HEK293 (cell line): ENCODE measurements around the gene COPZ1.

Source experiments
- HOXC10 ChIP-seq: sonication (generic); formaldehyde crosslinking; IDR thresholded peaks from 2 replicates; pipeline ENCODE4 v1.8.1; 2023; ENCODE audit warnings: mild to moderate bottlenecking, missing genetic modification reagents
- TCF7L2 ChIP-seq: IDR thresholded peaks from 2 replicates; pipeline ENCODE4 v1.6.1; 2011; ENCODE audit warnings: low read depth, mild to moderate bottlenecking, inconsistent platforms, low read length, moderate library complexity, borderline replicate concordance
- WT1 ChIP-seq: fragments of 450-650 bp; formaldehyde crosslinking; IDR thresholded peaks from 2 replicates; pipeline ENCODE4 v1.5.1; 2016; ENCODE audit warnings: missing biosample characterization, missing genetic modification characterization
- ZBTB17 ChIP-seq: fragments of 450-650 bp; formaldehyde crosslinking; IDR thresholded peaks from 2 replicates; pipeline ENCODE4 v1.5.1; 2016; ENCODE audit warnings: missing biosample characterization, missing genetic modification characterization
- ZBTB21 ChIP-seq: fragments of 450-650 bp; formaldehyde crosslinking; IDR thresholded peaks from 2 replicates; pipeline ENCODE4 v1.5.1; 2017; ENCODE audit warnings: missing biosample characterization, missing genetic modification characterization
- ZFHX2 ChIP-seq: fragments of 450-650 bp; formaldehyde crosslinking; conservative IDR thresholded peaks from 2 replicates; pipeline ENCODE4 v1.5.1; 2016; ENCODE audit warnings: missing biosample characterization, missing genetic modification characterization
- ZNF146 ChIP-seq: fragments of 450-650 bp; formaldehyde crosslinking; IDR thresholded peaks from 2 replicates; pipeline ENCODE4 v1.5.1; 2016; ENCODE audit warnings: missing biosample characterization, missing genetic modification characterization
- ZNF157 ChIP-seq: fragments of 450-650 bp; formaldehyde crosslinking; IDR thresholded peaks from 2 replicates; pipeline ENCODE4 v1.5.1; 2016; ENCODE audit warnings: missing biosample characterization, missing genetic modification characterization
- ZNF175 ChIP-seq: fragments of 450-650 bp; formaldehyde crosslinking; IDR thresholded peaks from 2 replicates; pipeline ENCODE4 v1.5.1; 2016; ENCODE audit warnings: missing biosample characterization, missing genetic modification characterization
- ZNF211 ChIP-seq: fragments of 450-650 bp; formaldehyde crosslinking; IDR thresholded peaks from 2 replicates; pipeline ENCODE4 v1.5.1; 2016; ENCODE audit warnings: low read depth, missing biosample characterization, missing genetic modification characterization
- ZNF221 ChIP-seq: fragments of 450-650 bp; formaldehyde crosslinking; IDR thresholded peaks from 2 replicates; pipeline ENCODE4 v1.5.1; 2017; ENCODE audit warnings: missing biosample characterization, missing genetic modification characterization, borderline replicate concordance
- ZNF292 ChIP-seq: fragments of 450-650 bp; formaldehyde crosslinking; IDR thresholded peaks from 2 replicates; pipeline ENCODE4 v1.5.1; 2016; ENCODE audit warnings: low read depth, missing biosample characterization, missing genetic modification characterization, borderline replicate concordance
- ZNF350 ChIP-seq: fragments of 450-650 bp; formaldehyde crosslinking; IDR thresholded peaks from 2 replicates; pipeline ENCODE4 v1.5.0; 2017; ENCODE audit warnings: missing biosample characterization, mild to moderate bottlenecking, missing genetic modification characterization
- ZNF404 ChIP-seq: fragments of 450-650 bp; formaldehyde crosslinking; IDR thresholded peaks from 2 replicates; pipeline ENCODE4 v1.5.1; 2017; ENCODE audit warnings: missing biosample characterization, missing genetic modification characterization
- ZNF423 ChIP-seq: fragments of 450-650 bp; formaldehyde crosslinking; IDR thresholded peaks from 2 replicates; pipeline ENCODE4 v1.5.1; 2016; ENCODE audit warnings: missing biosample characterization, missing genetic modification characterization
- ZNF48 ChIP-seq: fragments of 450-650 bp; formaldehyde crosslinking; IDR thresholded peaks from 2 replicates; pipeline ENCODE4 v1.5.1; 2016; ENCODE audit warnings: missing biosample characterization, missing genetic modification characterization
- ZNF530 ChIP-seq: fragments of 450-650 bp; formaldehyde crosslinking; IDR thresholded peaks from 2 replicates; pipeline ENCODE4 v1.5.1; 2016; ENCODE audit warnings: low read depth, missing biosample characterization, missing genetic modification characterization
- ZNF544 ChIP-seq: fragments of 450-650 bp; formaldehyde crosslinking; IDR thresholded peaks from 2 replicates; pipeline ENCODE4 v1.5.0; 2017; ENCODE audit warnings: missing biosample characterization, missing genetic modification characterization
- ZNF560 ChIP-seq: fragments of 450-650 bp; formaldehyde crosslinking; IDR thresholded peaks from 2 replicates; pipeline ENCODE4 v1.5.1; 2017; ENCODE audit warnings: missing biosample characterization, missing genetic modification characterization, borderline replicate concordance
- ZNF561 ChIP-seq: fragments of 450-650 bp; IDR thresholded peaks from 2 replicates; pipeline ENCODE4 v1.5.1; 2018; ENCODE audit warnings: missing biosample characterization, missing genetic modification characterization, borderline replicate concordance
- ZNF660 ChIP-seq: fragments of 450-650 bp; IDR thresholded peaks from 2 replicates; pipeline ENCODE4 v1.5.1; 2018; ENCODE audit warnings: missing biosample characterization, mild to moderate bottlenecking, missing genetic modification characterization
- ZNF777 ChIP-seq: fragments of 450-650 bp; formaldehyde crosslinking; IDR thresholded peaks from 2 replicates; pipeline ENCODE4 v1.5.1; 2017; ENCODE audit warnings: missing biosample characterization, missing genetic modification characterization, borderline replicate concordance
- ZNF843 ChIP-seq: fragments of 450-650 bp; formaldehyde crosslinking; IDR thresholded peaks from 2 replicates; pipeline ENCODE4 v1.5.1; 2016; ENCODE audit warnings: missing biosample characterization, missing genetic modification characterization
- ZSCAN16 ChIP-seq: fragments of 450-650 bp; formaldehyde crosslinking; IDR thresholded peaks from 2 replicates; pipeline ENCODE4 v1.5.1; 2016; ENCODE audit warnings: missing biosample characterization, missing genetic modification characterization
- TF ChIP-seq, protein P1 (sequence below): fragments of 450-650 bp; formaldehyde crosslinking; IDR thresholded peaks from 2 replicates; pipeline ENCODE4; 2016; ENCODE audit warnings: missing biosample characterization, missing genetic modification characterization
- TF ChIP-seq, protein P2 (sequence below): sonication (generic); formaldehyde crosslinking; IDR thresholded peaks from 2 replicates; pipeline ENCODE4 v1.8.1; 2022; ENCODE audit warnings: mild to moderate bottlenecking, moderate library complexity, missing genetic modification reagents
- TF ChIP-seq, protein P3 (sequence below): fragments of 450-650 bp; formaldehyde crosslinking; IDR thresholded peaks from 2 replicates; pipeline ENCODE4 v1.5.1; 2016; ENCODE audit warnings: missing biosample characterization, missing genetic modification characterization
- TF ChIP-seq, protein P4 (sequence below): fragments of 450-650 bp; formaldehyde crosslinking; IDR thresholded peaks from 2 replicates; pipeline ENCODE4 v1.5.1; 2017; ENCODE audit warnings: missing biosample characterization, missing genetic modification characterization
- TF ChIP-seq, protein P5 (sequence below): fragments of 450-650 bp; formaldehyde crosslinking; optimal IDR thresholded peaks from 2 replicates; pipeline ENCODE3; 2016; ENCODE audit warnings: missing biosample characterization, mild to moderate bottlenecking, missing genetic modification characterization
- TF ChIP-seq, protein P6 (sequence below): fragments of 450-650 bp; formaldehyde crosslinking; IDR thresholded peaks from 2 replicates; pipeline ENCODE4 v1.5.1; 2016; ENCODE audit warnings: missing biosample characterization, missing genetic modification characterization

Gene COPZ1

GRCh38 chr12:54358945-54359761, 34.2 kb downstream of the COPZ1 start (continued):
- TF ChIP-seq, protein P1, sequence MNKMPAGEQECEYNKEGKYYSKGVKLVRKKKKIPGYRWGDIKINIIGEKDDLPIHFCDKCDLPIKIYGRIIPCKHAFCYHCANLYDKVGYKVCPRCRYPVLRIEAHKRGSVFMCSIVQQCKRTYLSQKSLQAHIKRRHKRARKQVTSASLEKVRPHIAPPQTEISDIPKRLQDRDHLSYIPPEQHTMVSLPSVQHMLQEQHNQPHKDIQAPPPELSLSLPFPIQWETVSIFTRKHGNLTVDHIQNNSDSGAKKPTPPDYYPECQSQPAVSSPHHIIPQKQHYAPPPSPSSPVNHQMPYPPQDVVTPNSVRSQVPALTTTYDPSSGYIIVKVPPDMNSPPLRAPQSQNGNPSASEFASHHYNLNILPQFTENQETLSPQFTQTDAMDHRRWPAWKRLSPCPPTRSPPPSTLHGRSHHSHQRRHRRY (tag by site-specific recombination): peak; percentile 97
- no peak for TF ChIP-seq TCF7L2
- TF ChIP-seq ZNF843 (tag by site-specific recombination): peak; percentile 99
- TF ChIP-seq HOXC10 (CRISPR knock-in tag): peak; percentile 100
- peak; percentile 88 for TF ChIP-seq ZNF660 (tag by site-specific recombination)
- no peak for TF ChIP-seq ZNF777 (tag by site-specific recombination)
- TF ChIP-seq, protein P2, sequence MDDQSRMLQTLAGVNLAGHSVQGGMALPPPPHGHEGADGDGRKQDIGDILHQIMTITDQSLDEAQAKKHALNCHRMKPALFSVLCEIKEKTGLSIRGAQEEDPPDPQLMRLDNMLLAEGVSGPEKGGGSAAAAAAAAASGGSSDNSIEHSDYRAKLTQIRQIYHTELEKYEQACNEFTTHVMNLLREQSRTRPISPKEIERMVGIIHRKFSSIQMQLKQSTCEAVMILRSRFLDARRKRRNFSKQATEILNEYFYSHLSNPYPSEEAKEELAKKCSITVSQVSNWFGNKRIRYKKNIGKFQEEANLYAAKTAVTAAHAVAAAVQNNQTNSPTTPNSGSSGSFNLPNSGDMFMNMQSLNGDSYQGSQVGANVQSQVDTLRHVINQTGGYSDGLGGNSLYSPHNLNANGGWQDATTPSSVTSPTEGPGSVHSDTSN (CRISPR knock-in tag): peak; percentile 98
- TF ChIP-seq ZFHX2 (tag by site-specific recombination): peak; percentile 71
- peak; percentile 98 for TF ChIP-seq WT1 (tag by site-specific recombination)
- peak; percentile 87 for TF ChIP-seq ZBTB21
- TF ChIP-seq, protein P3, sequence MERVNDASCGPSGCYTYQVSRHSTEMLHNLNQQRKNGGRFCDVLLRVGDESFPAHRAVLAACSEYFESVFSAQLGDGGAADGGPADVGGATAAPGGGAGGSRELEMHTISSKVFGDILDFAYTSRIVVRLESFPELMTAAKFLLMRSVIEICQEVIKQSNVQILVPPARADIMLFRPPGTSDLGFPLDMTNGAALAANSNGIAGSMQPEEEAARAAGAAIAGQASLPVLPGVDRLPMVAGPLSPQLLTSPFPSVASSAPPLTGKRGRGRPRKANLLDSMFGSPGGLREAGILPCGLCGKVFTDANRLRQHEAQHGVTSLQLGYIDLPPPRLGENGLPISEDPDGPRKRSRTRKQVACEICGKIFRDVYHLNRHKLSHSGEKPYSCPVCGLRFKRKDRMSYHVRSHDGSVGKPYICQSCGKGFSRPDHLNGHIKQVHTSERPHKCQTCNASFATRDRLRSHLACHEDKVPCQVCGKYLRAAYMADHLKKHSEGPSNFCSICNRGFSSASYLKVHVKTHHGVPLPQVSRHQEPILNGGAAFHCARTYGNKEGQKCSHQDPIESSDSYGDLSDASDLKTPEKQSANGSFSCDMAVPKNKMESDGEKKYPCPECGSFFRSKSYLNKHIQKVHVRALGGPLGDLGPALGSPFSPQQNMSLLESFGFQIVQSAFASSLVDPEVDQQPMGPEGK (tag by site-specific recombination): peak; percentile 100
- TF ChIP-seq, protein P4, sequence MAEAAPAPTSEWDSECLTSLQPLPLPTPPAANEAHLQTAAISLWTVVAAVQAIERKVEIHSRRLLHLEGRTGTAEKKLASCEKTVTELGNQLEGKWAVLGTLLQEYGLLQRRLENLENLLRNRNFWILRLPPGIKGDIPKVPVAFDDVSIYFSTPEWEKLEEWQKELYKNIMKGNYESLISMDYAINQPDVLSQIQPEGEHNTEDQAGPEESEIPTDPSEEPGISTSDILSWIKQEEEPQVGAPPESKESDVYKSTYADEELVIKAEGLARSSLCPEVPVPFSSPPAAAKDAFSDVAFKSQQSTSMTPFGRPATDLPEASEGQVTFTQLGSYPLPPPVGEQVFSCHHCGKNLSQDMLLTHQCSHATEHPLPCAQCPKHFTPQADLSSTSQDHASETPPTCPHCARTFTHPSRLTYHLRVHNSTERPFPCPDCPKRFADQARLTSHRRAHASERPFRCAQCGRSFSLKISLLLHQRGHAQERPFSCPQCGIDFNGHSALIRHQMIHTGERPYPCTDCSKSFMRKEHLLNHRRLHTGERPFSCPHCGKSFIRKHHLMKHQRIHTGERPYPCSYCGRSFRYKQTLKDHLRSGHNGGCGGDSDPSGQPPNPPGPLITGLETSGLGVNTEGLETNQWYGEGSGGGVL (tag by site-specific recombination): peak; percentile 100
- TF ChIP-seq ZNF211 (tag by site-specific recombination): no peak
- TF ChIP-seq, protein P5, sequence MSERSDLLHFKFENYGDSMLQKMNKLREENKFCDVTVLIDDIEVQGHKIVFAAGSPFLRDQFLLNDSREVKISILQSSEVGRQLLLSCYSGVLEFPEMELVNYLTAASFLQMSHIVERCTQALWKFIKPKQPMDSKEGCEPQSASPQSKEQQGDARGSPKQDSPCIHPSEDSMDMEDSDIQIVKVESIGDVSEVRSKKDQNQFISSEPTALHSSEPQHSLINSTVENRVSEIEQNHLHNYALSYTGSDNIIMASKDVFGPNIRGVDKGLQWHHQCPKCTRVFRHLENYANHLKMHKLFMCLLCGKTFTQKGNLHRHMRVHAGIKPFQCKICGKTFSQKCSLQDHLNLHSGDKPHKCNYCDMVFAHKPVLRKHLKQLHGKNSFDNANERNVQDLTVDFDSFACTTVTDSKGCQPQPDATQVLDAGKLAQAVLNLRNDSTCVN (tag by site-specific recombination): peak; percentile 62
- no peak for TF ChIP-seq ZNF404
- no peak; the same call in 1 of the 2 replicates for TF ChIP-seq ZNF48 (tag by site-specific recombination)
- peak; percentile 91 for TF ChIP-seq ZNF146 (tag by site-specific recombination)
- TF ChIP-seq ZNF544 (tag by site-specific recombination): no peak
- TF ChIP-seq, protein P6, sequence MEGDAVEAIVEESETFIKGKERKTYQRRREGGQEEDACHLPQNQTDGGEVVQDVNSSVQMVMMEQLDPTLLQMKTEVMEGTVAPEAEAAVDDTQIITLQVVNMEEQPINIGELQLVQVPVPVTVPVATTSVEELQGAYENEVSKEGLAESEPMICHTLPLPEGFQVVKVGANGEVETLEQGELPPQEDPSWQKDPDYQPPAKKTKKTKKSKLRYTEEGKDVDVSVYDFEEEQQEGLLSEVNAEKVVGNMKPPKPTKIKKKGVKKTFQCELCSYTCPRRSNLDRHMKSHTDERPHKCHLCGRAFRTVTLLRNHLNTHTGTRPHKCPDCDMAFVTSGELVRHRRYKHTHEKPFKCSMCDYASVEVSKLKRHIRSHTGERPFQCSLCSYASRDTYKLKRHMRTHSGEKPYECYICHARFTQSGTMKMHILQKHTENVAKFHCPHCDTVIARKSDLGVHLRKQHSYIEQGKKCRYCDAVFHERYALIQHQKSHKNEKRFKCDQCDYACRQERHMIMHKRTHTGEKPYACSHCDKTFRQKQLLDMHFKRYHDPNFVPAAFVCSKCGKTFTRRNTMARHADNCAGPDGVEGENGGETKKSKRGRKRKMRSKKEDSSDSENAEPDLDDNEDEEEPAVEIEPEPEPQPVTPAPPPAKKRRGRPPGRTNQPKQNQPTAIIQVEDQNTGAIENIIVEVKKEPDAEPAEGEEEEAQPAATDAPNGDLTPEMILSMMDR (tag by site-specific recombination): no peak
- TF ChIP-seq ZNF221: 0 out of 2 replicates have a peak, but pooled peaks have one; percentile 8
- no peak for TF ChIP-seq ZNF530 (tag by site-specific recombination)
- TF ChIP-seq ZNF157 (tag by site-specific recombination): no peak
- TF ChIP-seq ZSCAN16: 0 out of 2 replicates have a peak, but pooled peaks have one; percentile 18
- TF ChIP-seq ZNF292: no peak
- peak; percentile 83 for TF ChIP-seq ZNF423
- no peak for TF ChIP-seq ZNF350
- no peak for TF ChIP-seq ZNF560 (tag by site-specific recombination)
- no peak for TF ChIP-seq ZNF175 (tag by site-specific recombination)
- peak; percentile 95 for TF ChIP-seq ZBTB17
- TF ChIP-seq ZNF561 (tag by site-specific recombination): peak; percentile 98
